Suppressor macrophage treated with lipopolysaccharide for 4 hours (primary cell): ENCODE measurements around the gene GRK3.
"Not testable (repeated sequence)": the region's sequence is repeated elsewhere in the genome, so short reads cannot be mapped to it uniquely, and the experiment has no call there.

Experiments used
- DNase-seq: peaks from one replicate; pipeline ENCODE4 v3.0.0-alpha.2; 2020

GRK3 gene

GRCh38 chr22:25573841-25574240 lies 9.4 kb downstream of the GRK3 start:
- no peak for DNase-seq

DNA sequence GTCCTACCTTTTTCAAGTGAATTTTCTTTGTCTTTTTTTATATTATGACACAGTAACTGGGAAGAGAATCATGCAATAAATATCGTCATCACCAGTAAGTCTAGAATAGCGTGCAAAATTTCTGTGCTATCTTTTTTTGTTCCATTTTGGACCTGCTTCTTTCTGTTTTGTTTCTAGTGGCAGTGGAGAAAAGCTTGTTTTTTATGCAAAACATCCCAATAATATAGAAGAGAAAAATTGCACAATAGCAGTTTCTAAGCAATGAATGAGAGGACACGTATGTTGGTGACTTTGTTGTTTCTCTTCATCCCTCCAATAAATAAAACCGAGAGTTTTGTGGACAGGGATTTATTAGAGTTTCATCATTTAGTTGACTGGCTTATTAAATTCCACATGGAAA lies 10.3 kb downstream of the GRK3 start:
- DNase-seq, result peak; percentile 55

DNA sequence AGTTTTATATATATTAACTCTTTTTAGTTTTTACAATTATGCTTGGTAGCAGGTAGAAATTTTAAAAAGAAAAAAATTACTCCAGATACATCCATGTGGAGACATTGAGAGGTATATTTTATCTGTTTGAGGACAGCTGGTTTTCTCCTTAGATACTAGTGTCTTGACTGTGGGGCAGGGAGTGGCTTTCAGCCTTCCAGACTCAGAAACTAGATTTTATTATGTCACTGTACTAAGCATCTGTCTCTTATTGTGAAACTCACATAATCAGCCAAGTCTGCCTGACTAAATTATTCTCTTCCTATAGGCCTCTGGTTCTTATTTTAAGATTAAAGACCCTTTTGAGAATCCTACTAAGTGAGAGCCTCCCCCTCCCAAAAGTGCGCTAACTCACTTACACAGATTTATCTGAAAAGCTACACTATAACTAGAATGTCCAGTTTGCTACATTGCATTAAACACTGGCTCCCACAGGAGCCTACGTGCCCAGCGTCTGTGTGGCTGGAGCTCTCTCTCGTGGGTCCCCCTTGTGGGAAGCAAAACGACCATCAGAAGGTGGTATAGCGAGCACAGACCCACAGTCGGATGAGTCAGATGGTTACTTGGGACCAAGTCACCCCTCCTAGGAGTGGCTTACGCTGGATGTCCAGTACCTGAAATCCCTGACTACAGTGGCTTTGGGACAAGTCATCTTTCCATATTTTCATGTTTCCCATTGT lies 11.4 kb downstream of the GRK3 start:
- peak; percentile 28 for DNase-seq

GRCh38 chr22:25581452-25581851 lies 17.0 kb downstream of the GRK3 start:
- DNase-seq, result not testable (repeated sequence)

GRCh38 chr22:25582946-25583345 lies 18.5 kb downstream of the GRK3 start:
- no peak for DNase-seq

DNA sequence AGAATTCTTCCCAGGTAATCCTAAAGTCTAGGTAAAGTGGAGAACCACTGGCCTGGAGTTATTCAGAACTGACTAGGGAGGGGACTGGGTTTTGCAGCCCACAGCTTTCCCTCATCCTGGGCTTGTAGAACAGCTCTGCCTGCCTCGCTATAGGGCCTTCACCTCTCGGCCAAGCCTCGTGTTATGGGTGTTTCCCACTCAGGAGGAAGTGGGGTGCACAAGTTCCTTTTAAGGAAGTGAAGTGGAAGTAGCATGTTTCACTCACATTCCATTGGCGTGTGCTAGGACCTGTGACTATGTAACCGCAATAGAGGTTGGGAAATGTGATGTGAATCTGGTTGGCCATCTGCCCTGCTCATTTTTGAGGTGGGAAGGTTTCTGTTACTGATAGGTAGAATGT lies 20.5 kb downstream of the GRK3 start:
- peak; percentile 52 for DNase-seq

GRCh38 chr22:25589664-25590063 lies 25.2 kb downstream of the GRK3 start:
- not testable (repeated sequence) for DNase-seq

- not testable (repeated sequence) for DNase-seq
Observed at GRCh38 chr22:25593323-25593722, 28.8 kb downstream of the GRK3 start.

DNA sequence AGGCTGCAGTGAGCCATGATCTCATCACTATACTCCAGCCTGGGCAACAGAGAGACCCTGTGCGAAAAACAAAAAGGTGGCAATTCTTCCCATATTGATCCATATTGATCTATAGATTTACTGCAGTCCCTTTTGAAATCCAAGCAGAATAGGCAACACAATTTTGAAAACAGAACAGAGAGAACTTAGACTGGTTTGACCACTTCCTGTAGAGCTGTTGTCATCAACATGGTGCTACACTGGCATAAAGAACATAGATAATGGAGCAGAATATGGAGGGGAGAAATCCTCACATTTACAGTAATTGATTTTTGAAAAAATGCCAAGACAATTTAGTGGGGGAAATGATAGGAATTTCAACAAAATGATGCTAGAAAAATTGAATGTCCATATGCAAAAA lies 34.1 kb downstream of the GRK3 start:
- DNase-seq, result no peak

DNA sequence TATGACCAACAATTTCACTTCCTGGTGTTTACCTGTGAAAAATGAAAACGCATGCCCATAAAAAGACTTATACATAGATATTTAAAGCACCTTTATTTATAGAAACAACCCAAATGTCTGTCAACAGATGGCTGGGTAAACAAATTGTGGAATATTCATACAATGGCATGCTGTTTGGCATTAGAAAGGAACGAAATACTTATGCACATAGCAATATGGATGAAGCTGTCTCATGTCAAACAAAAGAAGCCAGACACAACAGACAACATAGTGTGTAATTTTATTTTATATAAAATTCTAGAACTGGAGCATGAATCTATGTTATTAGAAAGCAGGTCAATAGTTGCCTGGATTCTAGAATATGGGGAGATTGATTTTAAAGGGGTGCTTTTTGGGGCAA lies 38.0 kb downstream of the GRK3 start:
- no peak for DNase-seq

- no peak for DNase-seq
Observed at GRCh38 chr22:25602916-25603315, 38.4 kb downstream of the GRK3 start.

DNA sequence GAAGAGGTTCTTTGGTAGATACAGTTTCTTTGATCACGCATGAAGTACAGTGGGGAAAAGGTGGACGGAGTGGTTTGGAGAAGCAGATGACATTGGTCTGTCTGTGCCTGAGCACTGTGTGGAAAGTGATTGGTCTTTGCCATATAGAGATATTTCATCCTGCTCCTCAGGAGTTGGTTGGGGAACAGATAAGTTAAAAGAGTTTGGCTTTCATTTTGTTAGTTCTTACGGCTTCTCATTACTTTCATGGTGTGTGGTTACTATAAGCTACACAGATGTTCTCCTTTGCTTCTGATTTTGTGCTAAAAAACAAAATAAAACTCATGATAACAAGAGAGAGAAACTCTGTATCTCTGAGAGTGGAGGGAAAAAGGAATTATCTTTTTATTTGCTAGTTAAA lies 40.7 kb downstream of the GRK3 start:
- not testable (repeated sequence) for DNase-seq

DNA sequence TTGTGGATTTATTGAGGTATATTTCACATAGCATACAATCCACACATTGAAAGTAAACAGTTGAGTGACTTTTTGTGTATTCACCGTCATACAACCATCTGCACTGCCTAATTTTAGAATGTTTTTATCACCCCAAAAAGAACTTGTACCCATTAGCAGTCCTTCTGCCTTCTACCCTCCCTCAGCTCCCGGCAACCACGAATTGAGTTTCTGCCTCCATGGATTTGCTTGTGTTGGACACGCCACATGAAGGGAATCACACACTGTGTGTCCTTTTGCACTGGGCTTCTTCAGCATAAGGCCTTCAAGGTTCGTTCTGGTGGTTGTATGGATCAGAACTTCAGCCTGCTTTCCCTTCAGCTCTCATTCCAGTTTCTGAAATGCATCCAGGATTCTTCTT lies 41.1 kb downstream of the GRK3 start:
- DNase-seq, result not testable (repeated sequence)

GRCh38 chr22:25611284-25611683 lies 46.8 kb downstream of the GRK3 start:
- not testable (repeated sequence) for DNase-seq

GRCh38 chr22:25613131-25613530 lies 48.7 kb downstream of the GRK3 start:
- not testable (repeated sequence) for DNase-seq

DNA sequence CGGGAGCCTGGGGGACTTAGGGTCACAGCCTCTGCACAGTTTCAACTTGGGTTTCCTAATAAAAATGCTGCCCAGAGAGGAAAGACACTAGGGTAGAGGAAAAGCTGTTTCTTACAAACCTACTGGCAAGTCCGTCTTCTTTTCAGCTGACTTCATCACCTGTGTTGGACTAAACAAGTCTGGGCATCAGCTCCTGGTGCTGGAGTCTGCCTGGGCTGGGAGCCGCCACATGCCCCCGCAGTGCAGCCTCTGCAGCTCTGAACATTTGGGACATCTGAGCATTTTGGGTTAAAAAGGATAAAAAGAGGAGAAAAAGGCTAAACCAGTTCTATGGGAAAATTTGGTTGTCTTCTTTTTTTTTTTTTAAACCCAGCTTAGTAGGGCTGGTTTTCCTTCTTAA lies 49.1 kb downstream of the GRK3 start:
- DNase-seq, result not testable (repeated sequence)

- DNase-seq, result not testable (repeated sequence)
Observed at GRCh38 chr22:25614791-25615190, 50.3 kb downstream of the GRK3 start.

DNA sequence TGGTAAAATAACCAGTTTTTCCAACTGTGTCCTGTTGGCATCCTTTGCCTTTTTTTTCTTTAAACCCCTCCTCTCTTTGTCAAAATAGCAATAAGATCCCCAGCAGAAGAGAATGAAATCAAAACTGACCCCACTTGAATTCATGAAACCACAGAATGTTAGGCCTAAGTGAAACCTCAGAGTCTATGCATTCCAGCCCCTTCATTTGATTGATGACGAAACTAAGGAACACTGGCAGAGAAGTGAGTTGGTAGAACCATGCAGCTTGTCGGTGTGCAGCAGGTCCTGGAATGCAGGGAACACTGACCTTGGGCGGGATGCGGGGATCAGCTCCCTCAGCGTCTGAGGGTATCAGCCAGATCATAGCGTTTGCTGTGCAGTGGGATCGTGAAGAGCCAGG lies 57.5 kb downstream of the GRK3 start:
- no peak for DNase-seq

DNA sequence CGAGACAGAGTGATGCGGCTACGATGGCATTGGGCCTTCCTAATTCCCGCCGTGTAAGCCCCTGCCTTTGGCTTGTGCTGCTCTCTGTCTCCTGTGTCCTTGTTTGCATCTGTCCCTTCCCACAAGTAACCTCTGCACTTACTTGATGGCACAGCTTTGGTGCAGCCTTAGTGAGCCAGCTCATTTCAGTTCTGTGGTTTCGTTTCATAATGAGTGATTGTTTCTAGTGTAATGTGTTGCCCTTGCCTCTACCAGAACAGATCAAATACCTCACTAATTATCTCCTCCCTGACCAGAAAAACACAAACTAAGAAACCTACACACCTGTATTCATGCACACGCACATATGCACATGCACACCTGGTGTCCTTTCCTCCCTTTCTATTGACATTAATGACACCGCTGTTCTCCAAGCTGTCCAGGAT lies 58.8 kb downstream of the GRK3 start:
- DNase-seq, result no peak

GRCh38 chr22:25623851-25624250 lies 59.4 kb downstream of the GRK3 start:
- DNase-seq, result no peak

DNA sequence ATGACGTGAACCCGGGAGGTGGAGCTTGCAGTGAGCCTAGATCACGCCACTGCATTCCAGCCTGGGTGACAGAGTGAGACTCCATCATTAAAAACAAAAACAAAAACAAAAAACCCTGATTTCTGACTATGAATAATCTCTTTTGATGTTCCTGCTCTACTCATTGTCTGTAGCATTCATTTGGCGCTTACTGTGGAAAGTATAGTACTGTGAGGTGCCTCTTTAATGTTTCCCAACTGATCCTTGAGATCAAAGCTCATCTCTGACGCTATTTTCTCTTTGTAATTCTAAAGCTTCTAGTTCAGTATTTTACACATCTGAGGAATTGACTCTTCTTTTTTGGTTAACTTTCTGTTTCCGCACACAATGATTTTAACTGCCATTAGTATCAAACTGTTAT lies 60.0 kb downstream of the GRK3 start:
- no peak for DNase-seq

GRCh38 chr22:25625747-25626623 lies 61.5 kb downstream of the GRK3 start:
- DNase-seq, result not testable (repeated sequence)

GRCh38 chr22:25626624-25626990 lies 62.1 kb downstream of the GRK3 start:
- no peak for DNase-seq

- peak; percentile 64 for DNase-seq
Observed at GRCh38 chr22:25627271-25627852, 62.9 kb downstream of the GRK3 start.
